ENCODE data around the gene LLGL1. TPM values are rescaled to one million over a fixed set of nuclear protein-coding genes. Genes with fewer than 3 reads are reported as not detected.

Gene LLGL1
- total RNA-seq, 1 experiment from 2014 or later, result 44.3 TPM

DNA sequence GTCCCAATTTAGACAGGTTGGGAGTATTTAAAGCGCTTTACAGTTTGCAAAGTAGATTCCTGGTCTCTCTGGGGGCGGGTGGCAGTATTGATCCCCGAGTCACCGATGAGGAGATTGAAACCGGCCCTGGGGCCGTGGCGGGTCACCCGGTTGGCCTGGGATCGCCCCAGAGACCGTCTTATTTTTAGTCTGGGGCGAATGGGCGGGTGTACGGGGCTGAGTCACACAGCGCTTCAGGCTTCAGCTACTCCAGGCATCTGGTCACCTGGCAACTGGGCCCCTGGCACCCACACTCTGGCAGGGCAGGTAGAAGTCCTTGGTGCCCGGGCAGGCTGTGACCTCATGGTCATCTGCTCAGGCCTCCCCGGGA, 35.7 kb downstream of the LLGL1 start:
- Histone ChIP-seq H3K9me2 (ENCODE audit: insufficient read depth) (no peaks in the 10 kb centered on the region), H3K4me1 (ENCODE audit: control insufficient read depth in 1 of 2, insufficient read depth in 2 of 2, low read length in 2 of 2) (peaks cover 33 to 43% of the 10 kb centered on the region in 2 experiments), H4K20me1 (ENCODE audit: insufficient read depth) (no peaks in the 10 kb centered on the region), H3K9ac (ENCODE audit: low read length) (peak overlapping the region; percentile 86), H3K27ac (ENCODE audit: low read depth, low read length) (peak overlapping the region; percentile 94), H3K36me3 (ENCODE audit: control insufficient read depth in 1 of 2, insufficient read depth in 2 of 2, low read length in 2 of 2) (peaks cover 5 to 8% of the 10 kb centered on the region in 2 experiments; a peak in 3 of 4 replicates), H3K79me2 (ENCODE audit: insufficient read depth, low read length) (peaks cover 40% of the 10 kb centered on the region), H3K9me3 (ENCODE audit: control insufficient read depth in 1 of 2, insufficient read depth in 1 of 2, low read depth in 1 of 2, low read length in 2 of 2) (no peaks in the 10 kb centered on the region), H3K4me2 (ENCODE audit: low read length) (peak overlapping the region; percentile 99), H2AFZ (ENCODE audit: low read depth, low read length, poor library complexity, severe bottlenecking) (no peak overlapping the region), H3K27me3 (ENCODE audit: insufficient read depth, low read length) (no peaks in the 10 kb centered on the region), H3K4me3 (replicated peaks in 1 of 2; ENCODE audit: low read depth in 1 of 2, low read length in 2 of 2) (peak overlapping the region; percentile 55 to 86)
- ChIA-PET POLR2A (interaction anchor here (0.6 kb wide), 1 partner anchor 46 kb away, joined by 3 read pairs; no protein-coding TSS in a partner anchor), CTCF (no interaction called here), RAD21 (ENCODE audit: low non-redundant PET in 1 of 2, low total read pairs in 2 of 2, uncharacterized antibody in 2 of 2, unreplicated experiment in 2 of 2) (no interaction called here)
- no peak for DNase-seq (ENCODE audit: low read depth, low spot score)
- no TSS peak for BruUV-seq (replicated peaks)
- intact Hi-C loops (cut with micrococcal nuclease), result loop anchor here (2.0 to 5.0 kb wide), 2 partner anchors 36 to 51 kb away; partner anchors contain the start of genes LLGL1 and TOP3A
- TF ChIP-seq SRF (IDR thresholded peaks at IDR 0.05; ENCODE audit: low read depth) (no peak), EGR1 (IDR thresholded peaks at IDR 0.05; ENCODE audit: low read depth) (no peak), ZFX (IDR thresholded peaks at IDR 0.05) (peak; percentile 36), JUND (IDR thresholded peaks at IDR 0.05) (no peak), CBX3 (IDR thresholded peaks at IDR 0.05; ENCODE audit: low read depth) (no peak), TCF7L2 (IDR thresholded peaks at IDR 0.05; ENCODE audit: borderline replicate concordance, extremely low read depth, insufficient read depth, insufficient read length) (no peak), MAX (IDR thresholded peaks at IDR 0.05) (no peak)
- no peak; the same call in 1 of the 2 replicates for ATAC-seq

DNA sequence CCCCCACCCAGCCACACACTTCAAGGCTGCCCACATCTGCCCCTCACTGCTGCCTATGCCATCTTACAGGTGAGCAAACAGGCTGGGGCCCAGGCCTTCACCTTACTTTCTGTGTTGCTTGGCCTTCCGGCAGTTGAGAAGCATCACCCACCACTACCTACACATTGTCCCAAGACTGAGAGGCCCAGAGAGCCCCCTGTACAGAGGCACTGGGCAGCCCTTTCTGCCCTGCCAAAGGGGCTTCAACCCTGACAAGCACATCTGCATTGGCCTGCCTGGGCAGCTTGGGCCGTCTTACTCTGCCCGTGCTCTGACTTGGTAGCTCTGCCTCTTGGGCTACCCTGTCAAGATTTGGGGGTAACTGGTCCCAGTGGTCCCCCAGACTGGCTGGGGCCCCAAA, 36.2 kb downstream of the LLGL1 start:
- DNase-seq (ENCODE audit: low read depth, low spot score) (no peak), ATAC-seq (no peak)
- Histone ChIP-seq H3K9me3 (ENCODE audit: control insufficient read depth in 1 of 2, insufficient read depth in 1 of 2, low read depth in 1 of 2, low read length in 2 of 2) (no peaks in the 10 kb centered on the region), H4K20me1 (ENCODE audit: insufficient read depth) (no peaks in the 10 kb centered on the region), H3K36me3 (ENCODE audit: control insufficient read depth in 1 of 2, insufficient read depth in 2 of 2, low read length in 2 of 2) (peaks cover 5 to 8% of the 10 kb centered on the region in 2 experiments; a peak in 3 of 4 replicates), H3K4me2 (ENCODE audit: low read length) (peak overlapping the region; percentile 99), H3K4me3 (replicated peaks in 1 of 2; ENCODE audit: low read depth in 1 of 2, low read length in 2 of 2) (peak overlapping the region; percentile 55 to 86), H3K4me1 (ENCODE audit: control insufficient read depth in 1 of 2, insufficient read depth in 2 of 2, low read length in 2 of 2) (peaks cover 32 to 41% of the 10 kb centered on the region in 2 experiments), H3K9ac (ENCODE audit: low read length) (peak overlapping the region; percentile 86), H2AFZ (ENCODE audit: low read depth, low read length, poor library complexity, severe bottlenecking) (no peak overlapping the region), H3K27ac (ENCODE audit: low read depth, low read length) (peak overlapping the region; percentile 94), H3K79me2 (ENCODE audit: insufficient read depth, low read length) (peaks cover 35% of the 10 kb centered on the region), H3K9me2 (ENCODE audit: insufficient read depth) (no peaks in the 10 kb centered on the region), H3K27me3 (ENCODE audit: insufficient read depth, low read length) (no peaks in the 10 kb centered on the region)
- ChIA-PET CTCF (no interaction called here), RAD21 (ENCODE audit: low non-redundant PET in 1 of 2, low total read pairs in 2 of 2, uncharacterized antibody in 2 of 2, unreplicated experiment in 2 of 2) (no interaction called here), POLR2A (no interaction called here)
- no TSS peak for BruUV-seq (replicated peaks)
- intact Hi-C loops (cut with micrococcal nuclease), result loop anchor here (2.0 to 5.0 kb wide), 2 partner anchors 37 to 51 kb away; partner anchors contain the start of genes LLGL1 and TOP3A
- TF ChIP-seq REST (IDR thresholded peaks at IDR 0.05; ENCODE audit: low read depth), result no peak
- TF ChIP-seq ATF3 (IDR thresholded peaks at IDR 0.05), result no peak
- no peak for TF ChIP-seq YY1 (IDR thresholded peaks at IDR 0.05; ENCODE audit: extremely low read depth, insufficient replicate concordance, low read depth, low read length)
- TF ChIP-seq SIN3A (IDR thresholded peaks at IDR 0.05; ENCODE audit: low read depth), result no peak
- TF ChIP-seq FOSL1 (IDR thresholded peaks at IDR 0.05; ENCODE audit: low read depth), result no peak
- TF ChIP-seq ZBTB33 (IDR thresholded peaks at IDR 0.05; ENCODE audit: extremely low read depth, insufficient replicate concordance, low read length), result no peak
- no peak for TF ChIP-seq TCF7L2 (IDR thresholded peaks at IDR 0.05; ENCODE audit: borderline replicate concordance, extremely low read depth, insufficient read depth, insufficient read length)
- no peak for TF ChIP-seq CBX3 (IDR thresholded peaks at IDR 0.05; ENCODE audit: low read depth)
- TF ChIP-seq EGR1 (IDR thresholded peaks at IDR 0.05; ENCODE audit: low read depth), result no peak
- no peak for TF ChIP-seq EZH2phosphoT487 (IDR thresholded peaks at IDR 0.05; ENCODE audit: borderline replicate concordance)
- no peak for TF ChIP-seq EZH2 (IDR thresholded peaks at IDR 0.05)
